Measurements from ENCODE around the gene MT1M. TPM values are rescaled to one million over a fixed set of nuclear protein-coding genes. Genes with fewer than 3 reads are reported as not detected.
A peak's percentile ranks its signal among the peaks of the same experiment; 100 is the strongest.

The MT1M gene
- total and polyA plus RNA-seq, 2 experiments from 2014 or later: 1.1 to 4.7 TPM

DNA sequence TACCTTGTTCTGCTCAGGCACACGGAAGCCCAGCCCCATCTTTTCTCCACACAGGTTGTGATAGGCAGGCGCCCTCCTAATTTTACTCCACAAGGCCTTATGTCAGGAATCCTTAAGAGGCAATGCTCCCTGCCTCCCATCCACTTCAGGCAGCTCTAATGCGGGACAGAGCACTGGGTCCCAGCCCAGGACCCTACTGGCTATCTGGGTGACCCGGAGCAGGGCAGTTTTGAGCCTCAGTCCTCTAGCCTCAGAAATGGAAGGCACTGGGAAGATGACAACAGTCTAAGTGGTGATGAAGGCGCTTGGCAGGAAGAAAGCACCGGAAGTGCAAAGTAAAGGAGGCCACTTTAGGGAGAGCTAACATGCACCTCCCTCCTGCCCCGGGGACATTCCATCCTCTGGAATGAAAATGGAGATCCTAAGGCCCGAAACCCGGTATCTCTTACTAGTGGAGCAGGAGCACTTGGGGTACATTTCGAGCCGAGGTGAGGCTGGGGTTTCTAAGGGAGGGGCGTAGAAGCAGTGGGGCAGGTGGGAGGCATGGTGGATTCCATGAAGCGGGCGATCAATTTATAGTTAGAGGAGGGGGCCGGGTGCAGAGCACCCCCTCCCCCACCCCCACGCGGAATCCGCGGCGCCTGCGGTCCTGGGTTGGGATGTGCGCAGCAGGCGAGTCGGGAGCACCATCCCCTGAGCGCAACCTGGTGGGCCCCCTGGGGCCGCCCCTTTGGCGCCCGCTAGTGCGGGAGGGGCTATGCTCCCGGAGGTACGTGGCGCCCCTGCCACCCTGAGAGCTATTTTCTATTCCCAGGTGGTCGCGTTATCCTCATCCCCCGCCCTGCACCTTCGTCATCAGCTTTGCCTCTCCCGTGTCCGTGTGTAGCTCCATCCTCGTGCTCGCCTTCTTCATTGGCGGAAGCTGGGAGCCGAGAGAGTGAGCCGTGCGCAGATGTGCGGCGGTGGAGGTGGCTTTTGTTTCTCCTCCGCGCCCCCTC, 30.2 kb downstream of the MT1M start:
- Histone ChIP-seq H3K27ac (ENCODE audit: low read depth) (no peak overlapping the region), H3F3A (replicated peaks; ENCODE audit: low read depth) (peaks cover 4% of the 10 kb centered on the region; the same call in 1 of the 2 replicates), H3K79me2 (replicated peaks; ENCODE audit: insufficient read depth) (no peaks in the 10 kb centered on the region; the same call in 1 of the 2 replicates), H3K36me3 (ENCODE audit: insufficient read depth) (no peaks in the 10 kb centered on the region), H3K4me3 (peak overlapping the region; percentile 69), H3K9me2 (ENCODE audit: insufficient read depth) (no peaks in the 10 kb centered on the region), H4K20me1 (replicated peaks; ENCODE audit: insufficient read depth) (no peaks in the 10 kb centered on the region), H3K27me3 (ENCODE audit: insufficient read depth) (peaks cover 100% of the 10 kb centered on the region), H3K4me2 (peak overlapping the region; percentile 92), H2AFZ (peak overlapping the region; percentile 90), H3K4me1 (ENCODE audit: insufficient read depth) (peaks cover 33% of the 10 kb centered on the region)
- H3K36me3 Mint-ChIP-seq (ENCODE audit: low read depth): peaks cover 40% of the 10 kb centered on the region
- H3K27ac Mint-ChIP-seq: no peak overlapping the region
- peaks cover 97% of the 10 kb centered on the region for H3K27me3 Mint-ChIP-seq (ENCODE audit: insufficient read depth, low read depth, poor library complexity)
- TF ChIP-seq EZH2 (IDR thresholded peaks at IDR 0.05; ENCODE audit: low read depth, unreplicated experiment) (peak; percentile 28), ETS1 (IDR thresholded peaks at IDR 0.05) (peak; percentile 43), ZNF114 (CRISPR knock-in tag; IDR thresholded peaks at IDR 0.05) (no peak), POLR2AphosphoS5 (IDR thresholded peaks at IDR 0.05; ENCODE audit: low read depth) (peak; percentile 40), JUNB (IDR thresholded peaks at IDR 0.05; ENCODE audit: unreplicated experiment) (no peak), STAT1 (IDR thresholded peaks at IDR 0.05; ENCODE audit: unreplicated experiment) (no peak), ZNF331 (CRISPR knock-in tag; IDR thresholded peaks at IDR 0.05; ENCODE audit: low read depth) (no peak)
- TF ChIP-seq, protein P1, sequence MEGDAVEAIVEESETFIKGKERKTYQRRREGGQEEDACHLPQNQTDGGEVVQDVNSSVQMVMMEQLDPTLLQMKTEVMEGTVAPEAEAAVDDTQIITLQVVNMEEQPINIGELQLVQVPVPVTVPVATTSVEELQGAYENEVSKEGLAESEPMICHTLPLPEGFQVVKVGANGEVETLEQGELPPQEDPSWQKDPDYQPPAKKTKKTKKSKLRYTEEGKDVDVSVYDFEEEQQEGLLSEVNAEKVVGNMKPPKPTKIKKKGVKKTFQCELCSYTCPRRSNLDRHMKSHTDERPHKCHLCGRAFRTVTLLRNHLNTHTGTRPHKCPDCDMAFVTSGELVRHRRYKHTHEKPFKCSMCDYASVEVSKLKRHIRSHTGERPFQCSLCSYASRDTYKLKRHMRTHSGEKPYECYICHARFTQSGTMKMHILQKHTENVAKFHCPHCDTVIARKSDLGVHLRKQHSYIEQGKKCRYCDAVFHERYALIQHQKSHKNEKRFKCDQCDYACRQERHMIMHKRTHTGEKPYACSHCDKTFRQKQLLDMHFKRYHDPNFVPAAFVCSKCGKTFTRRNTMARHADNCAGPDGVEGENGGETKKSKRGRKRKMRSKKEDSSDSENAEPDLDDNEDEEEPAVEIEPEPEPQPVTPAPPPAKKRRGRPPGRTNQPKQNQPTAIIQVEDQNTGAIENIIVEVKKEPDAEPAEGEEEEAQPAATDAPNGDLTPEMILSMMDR (conservative IDR thresholded peaks at IDR 0.05; ENCODE audit: low read depth in 2 of 2): no peak
- peaks cover 29% of the 10 kb centered on the region for H3K4me1 Mint-ChIP-seq
- no peaks in the 10 kb centered on the region for H3K9me3 Mint-ChIP-seq
- peak overlapping the region; percentile 73 for H3K4me3 Mint-ChIP-seq
- ATAC-seq: peak; percentile 15
- DNase-seq (ENCODE audit: low spot score): peak; percentile 65

DNA sequence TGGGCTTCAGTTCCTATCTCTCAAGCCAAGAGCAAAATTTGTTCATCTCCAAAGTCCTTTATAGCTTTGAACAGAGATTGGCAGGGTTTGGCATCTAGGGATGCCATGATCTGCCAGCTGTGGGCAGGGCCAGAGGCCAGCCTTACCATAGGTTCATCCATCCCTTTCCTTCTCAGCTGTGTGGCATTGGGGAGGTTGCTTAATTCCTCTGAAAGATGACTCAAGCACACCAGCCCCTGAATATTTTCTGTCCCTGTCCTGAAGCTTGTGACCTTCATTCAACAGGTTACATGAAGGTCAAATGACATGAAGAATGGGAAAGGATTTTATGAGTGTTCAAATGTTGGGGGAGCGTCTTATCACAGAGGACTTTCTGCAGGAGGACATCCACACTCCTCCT, 32.0 kb downstream of the MT1M start:
- H3K27me3 ChIP-seq (ENCODE audit: insufficient read depth): peaks cover 100% of the 10 kb centered on the region
- peaks cover 11% of the 10 kb centered on the region for H3F3A ChIP-seq (replicated peaks; ENCODE audit: low read depth)
- Mint-ChIP-seq H3K27ac (no peak overlapping the region), H3K4me1 (peaks cover 38% of the 10 kb centered on the region), H3K36me3 (ENCODE audit: low read depth) (peaks cover 34% of the 10 kb centered on the region), H3K9me3 (peaks cover 3% of the 10 kb centered on the region; the same call in 1 of the 3 replicates), H3K27me3 (ENCODE audit: insufficient read depth, low read depth, poor library complexity) (peaks cover 98% of the 10 kb centered on the region), H3K4me3 (no peak overlapping the region)
- no peak overlapping the region for H3K27ac ChIP-seq (ENCODE audit: low read depth)
- no peaks in the 10 kb centered on the region for H4K20me1 ChIP-seq (replicated peaks; ENCODE audit: insufficient read depth)
- H3K79me2 ChIP-seq (replicated peaks; ENCODE audit: insufficient read depth): no peaks in the 10 kb centered on the region; the same call in 1 of the 2 replicates
- no peak for ATAC-seq
- no peak for DNase-seq (ENCODE audit: low spot score)
- H3K4me3 ChIP-seq: no peak overlapping the region
- H3K4me2 ChIP-seq: no peak overlapping the region
- no peak overlapping the region for H2AFZ ChIP-seq
- H3K9me2 ChIP-seq (ENCODE audit: insufficient read depth): no peaks in the 10 kb centered on the region
- TF ChIP-seq ETS1 (IDR thresholded peaks at IDR 0.05) (no peak), CREB1 (CRISPR knock-in tag; IDR thresholded peaks at IDR 0.05; ENCODE audit: low read depth) (no peak), EZH2 (IDR thresholded peaks at IDR 0.05; ENCODE audit: low read depth, unreplicated experiment) (no peak)
- H3K36me3 ChIP-seq (ENCODE audit: insufficient read depth): no peaks in the 10 kb centered on the region
- H3K4me1 ChIP-seq (ENCODE audit: insufficient read depth): peaks cover 36% of the 10 kb centered on the region

Data from GM23338 (cell line).